Measurements from ENCODE around the gene MGA. TPM values are rescaled to one million over a fixed set of nuclear protein-coding genes. Genes with fewer than 3 reads are reported as not detected.

Gene MGA
- total RNA-seq, 1 donor from 2014 or later = 38.3 TPM

DNA sequence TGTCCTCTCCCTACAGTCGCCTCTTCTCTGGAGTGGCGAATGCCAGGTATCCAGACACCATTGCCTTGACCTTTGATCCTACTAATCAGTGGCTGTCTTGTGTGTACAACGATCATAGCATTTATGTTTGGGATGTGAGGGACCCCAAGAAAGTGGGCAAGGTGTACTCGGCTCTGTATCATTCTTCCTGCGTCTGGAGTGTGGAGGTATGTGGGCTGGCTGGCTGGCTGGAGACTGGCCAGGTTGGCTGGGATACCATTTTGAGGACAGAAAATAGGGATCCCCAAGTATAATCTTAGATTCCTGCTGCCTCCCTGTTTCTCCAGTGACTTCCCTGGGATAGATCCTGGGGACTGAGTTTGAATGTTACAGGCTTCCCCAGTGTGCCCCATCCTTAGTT, 154.3 kb downstream of the MGA start:
- H3K27ac Mint-ChIP-seq (ENCODE audit: unreplicated experiment) = no peak overlapping the region
- no peak overlapping the region for H3K4me3 Mint-ChIP-seq (ENCODE audit: unreplicated experiment)
- TF ChIP-seq, protein P1, sequence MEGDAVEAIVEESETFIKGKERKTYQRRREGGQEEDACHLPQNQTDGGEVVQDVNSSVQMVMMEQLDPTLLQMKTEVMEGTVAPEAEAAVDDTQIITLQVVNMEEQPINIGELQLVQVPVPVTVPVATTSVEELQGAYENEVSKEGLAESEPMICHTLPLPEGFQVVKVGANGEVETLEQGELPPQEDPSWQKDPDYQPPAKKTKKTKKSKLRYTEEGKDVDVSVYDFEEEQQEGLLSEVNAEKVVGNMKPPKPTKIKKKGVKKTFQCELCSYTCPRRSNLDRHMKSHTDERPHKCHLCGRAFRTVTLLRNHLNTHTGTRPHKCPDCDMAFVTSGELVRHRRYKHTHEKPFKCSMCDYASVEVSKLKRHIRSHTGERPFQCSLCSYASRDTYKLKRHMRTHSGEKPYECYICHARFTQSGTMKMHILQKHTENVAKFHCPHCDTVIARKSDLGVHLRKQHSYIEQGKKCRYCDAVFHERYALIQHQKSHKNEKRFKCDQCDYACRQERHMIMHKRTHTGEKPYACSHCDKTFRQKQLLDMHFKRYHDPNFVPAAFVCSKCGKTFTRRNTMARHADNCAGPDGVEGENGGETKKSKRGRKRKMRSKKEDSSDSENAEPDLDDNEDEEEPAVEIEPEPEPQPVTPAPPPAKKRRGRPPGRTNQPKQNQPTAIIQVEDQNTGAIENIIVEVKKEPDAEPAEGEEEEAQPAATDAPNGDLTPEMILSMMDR (IDR thresholded peaks at IDR 0.05) = no peak
- H3K4me1 Mint-ChIP-seq (ENCODE audit: low read depth) = no peaks in the 10 kb centered on the region
- peaks cover 45% of the 10 kb centered on the region for H3K36me3 Mint-ChIP-seq (ENCODE audit: low read depth)
- no peaks in the 10 kb centered on the region for H3K27me3 Mint-ChIP-seq (ENCODE audit: low read depth)
- DNase-seq (ENCODE audit: low spot score) = no peak
- no peaks in the 10 kb centered on the region for H3K9me3 Mint-ChIP-seq (ENCODE audit: low read depth)

DNA sequence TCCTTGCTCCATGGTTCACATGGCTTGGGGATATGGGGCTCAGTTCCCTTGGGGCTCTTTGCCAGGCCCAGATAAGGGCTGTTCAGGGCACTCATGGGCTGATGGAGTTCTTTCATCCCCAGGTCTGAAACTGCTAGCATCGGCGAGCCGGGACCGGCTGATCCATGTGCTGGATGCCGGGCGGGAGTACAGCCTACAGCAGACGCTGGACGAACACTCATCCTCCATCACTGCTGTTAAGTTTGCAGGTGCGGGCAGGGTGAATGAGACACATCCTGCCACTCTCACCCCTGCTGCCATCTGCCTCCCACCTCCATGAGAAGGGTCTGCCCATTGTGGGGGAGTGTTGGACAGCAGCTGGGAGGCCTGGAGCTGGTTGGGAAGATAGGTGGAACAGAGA, 156.6 kb downstream of the MGA start:
- no peak overlapping the region for H3K27ac Mint-ChIP-seq (ENCODE audit: unreplicated experiment)

DNA sequence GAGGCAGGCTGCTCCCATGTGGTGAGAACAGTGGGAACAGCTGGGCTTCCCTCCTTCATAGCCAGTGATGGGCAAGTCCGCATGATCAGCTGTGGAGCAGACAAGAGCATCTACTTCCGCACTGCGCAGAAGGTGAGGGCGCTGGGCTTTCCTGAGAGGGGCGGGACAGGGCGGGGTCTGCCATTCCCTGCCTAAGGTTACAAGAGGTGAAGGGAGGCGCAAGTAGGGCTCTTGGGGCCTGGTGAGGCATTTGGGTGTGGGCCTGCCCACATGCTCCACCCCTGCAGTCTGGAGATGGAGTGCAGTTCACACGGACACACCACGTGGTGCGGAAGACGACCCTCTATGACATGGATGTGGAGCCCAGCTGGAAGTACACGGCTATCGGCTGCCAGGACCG, 157.1 kb downstream of the MGA start:
- peaks cover 54% of the 10 kb centered on the region for H3K36me3 Mint-ChIP-seq (ENCODE audit: low read depth)
- H3K27ac Mint-ChIP-seq (ENCODE audit: unreplicated experiment) = no peak overlapping the region
- TF ChIP-seq, protein P1 (IDR thresholded peaks at IDR 0.05) = no peak

More for the DNA sequence above, 156.6 kb downstream of the MGA start:
- DNase-seq (ENCODE audit: low spot score) = no peak
- no peaks in the 10 kb centered on the region for H3K9me3 Mint-ChIP-seq (ENCODE audit: low read depth)
- H3K27me3 Mint-ChIP-seq (ENCODE audit: low read depth) = no peaks in the 10 kb centered on the region
- no peaks in the 10 kb centered on the region for H3K4me1 Mint-ChIP-seq (ENCODE audit: low read depth)
- H3K4me3 Mint-ChIP-seq (ENCODE audit: unreplicated experiment) = no peak overlapping the region
- peaks cover 54% of the 10 kb centered on the region for H3K36me3 Mint-ChIP-seq (ENCODE audit: low read depth)
- TF ChIP-seq, protein P1 (IDR thresholded peaks at IDR 0.05) = no peak

DNA sequence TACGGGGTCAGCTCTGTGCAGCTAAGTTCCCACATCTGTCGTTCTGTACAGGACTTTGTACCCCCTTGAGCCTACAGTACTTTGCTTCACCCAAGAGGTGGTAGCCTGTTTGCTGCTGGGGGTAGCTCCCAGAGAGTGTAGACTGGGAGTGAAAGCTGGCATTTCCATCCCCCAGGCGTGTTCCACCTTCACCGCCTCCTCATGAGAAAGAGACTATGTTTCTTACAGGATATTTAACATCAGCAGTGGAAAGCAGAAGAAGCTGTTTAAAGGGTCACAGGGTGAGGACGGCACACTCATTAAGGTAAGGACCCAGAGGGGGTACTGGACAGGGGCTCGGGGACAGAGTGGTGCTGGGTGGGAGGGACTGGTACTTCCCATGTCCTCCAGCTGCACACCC, 157.6 kb downstream of the MGA start:
- DNase-seq (ENCODE audit: low spot score) = no peak
- H3K36me3 Mint-ChIP-seq (ENCODE audit: low read depth) = peaks cover 56% of the 10 kb centered on the region
- no peaks in the 10 kb centered on the region for H3K9me3 Mint-ChIP-seq (ENCODE audit: low read depth)
- TF ChIP-seq, protein P1 (IDR thresholded peaks at IDR 0.05) = no peak
- no peak overlapping the region for H3K27ac Mint-ChIP-seq (ENCODE audit: unreplicated experiment)
- H3K4me1 Mint-ChIP-seq (ENCODE audit: low read depth) = no peaks in the 10 kb centered on the region
- no peaks in the 10 kb centered on the region for H3K27me3 Mint-ChIP-seq (ENCODE audit: low read depth)
- H3K4me3 Mint-ChIP-seq (ENCODE audit: unreplicated experiment) = no peak overlapping the region

More for the DNA sequence above, 157.1 kb downstream of the MGA start:
- Mint-ChIP-seq H3K9me3 (ENCODE audit: low read depth) (no peaks in the 10 kb centered on the region), H3K4me1 (ENCODE audit: low read depth) (no peaks in the 10 kb centered on the region), H3K4me3 (ENCODE audit: unreplicated experiment) (no peak overlapping the region), H3K27me3 (ENCODE audit: low read depth) (no peaks in the 10 kb centered on the region)
- DNase-seq (ENCODE audit: low spot score) = no peak

DNA sequence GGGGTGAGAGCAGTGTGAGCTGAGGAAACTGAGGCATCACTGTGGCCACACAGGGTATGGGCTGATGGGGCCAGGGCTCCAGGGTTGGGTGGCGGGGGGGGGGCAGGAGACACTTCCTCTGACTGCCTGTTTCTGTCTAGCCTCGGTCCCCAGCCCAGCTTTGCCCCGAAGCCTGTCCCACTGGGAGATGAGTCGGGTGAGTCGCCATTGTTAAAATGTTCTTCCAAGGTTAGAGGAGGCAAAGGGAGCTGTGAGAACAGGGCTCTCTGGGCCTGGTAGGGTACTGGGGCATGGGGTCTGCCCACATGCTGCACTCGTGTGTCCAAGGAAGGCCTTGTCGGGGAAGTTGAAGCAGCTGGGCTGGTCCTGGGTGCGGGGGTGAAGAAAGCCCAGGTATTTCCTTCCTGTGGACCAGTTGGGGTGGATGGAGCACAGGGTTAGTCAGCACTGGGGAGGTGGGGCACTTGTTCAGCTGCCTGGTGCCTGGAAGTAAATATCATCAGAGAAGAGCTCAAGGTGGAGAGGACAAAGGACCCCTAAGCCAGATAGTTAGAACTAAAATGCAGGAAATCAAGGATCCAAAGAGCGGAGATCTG, 159.3 kb downstream of the MGA start:
- H3K36me3 Mint-ChIP-seq (ENCODE audit: low read depth) = peaks cover 55% of the 10 kb centered on the region
- no peak overlapping the region for H3K4me3 Mint-ChIP-seq (ENCODE audit: unreplicated experiment)
- DNase-seq (ENCODE audit: low spot score) = no peak
- no peak overlapping the region for H3K27ac Mint-ChIP-seq (ENCODE audit: unreplicated experiment)
- no peaks in the 10 kb centered on the region for H3K4me1 Mint-ChIP-seq (ENCODE audit: low read depth)
- H3K9me3 Mint-ChIP-seq (ENCODE audit: low read depth) = no peaks in the 10 kb centered on the region
- TF ChIP-seq, protein P1 (IDR thresholded peaks at IDR 0.05) = no peak
- H3K27me3 Mint-ChIP-seq (ENCODE audit: low read depth) = no peaks in the 10 kb centered on the region

Measured in chondrocyte (in vitro differentiated cells).